Measurements from ENCODE around the gene FCHSD2. TPM values are rescaled to one million over a fixed set of nuclear protein-coding genes. Genes with fewer than 3 reads are reported as not detected.

FCHSD2 gene
- total and polyA plus RNA-seq, 3 experiments from 2014 or later: 21.2 to 28.3 (median 28.0) TPM

GRCh38 chr11:73143126-73143838 is 1.2 kb upstream of the FCHSD2 start:
- POLR2A ChIA-PET: interaction anchor here (0.6 to 1.3 kb wide), 4 partner anchors 8 to 321 kb away, joined by 3 read pairs; no protein-coding TSS in a partner anchor
- peak overlapping the region; percentile 85 for H3K4me3 ChIP-seq (ENCODE audit: low read length)
- peaks cover 0 to 22% (median 0%) of the 10 kb centered on the region in 3 donors for H3K36me3 Mint-ChIP-seq

GRCh38 chr11:73141309-73142127 is 600 bp downstream of the FCHSD2 start:
- DNase-seq: peak; percentile 40 to 66 (median 61)
- H3K9me3 Mint-ChIP-seq: peaks cover 0 to 3% (median 0%) of the 10 kb centered on the region in 5 donors
- H3K4me1 Mint-ChIP-seq: peaks cover 41 to 56% (median 56%) of the 10 kb centered on the region in 3 donors
- Histone ChIP-seq H3K4me1 (ENCODE audit: insufficient read depth, low read length) (peaks cover 32% of the 10 kb centered on the region), H3K4me3 (ENCODE audit: low read length) (peak overlapping the region; percentile 85), H3K36me3 (ENCODE audit: insufficient read depth, low read length) (no peaks in the 10 kb centered on the region), H3K27me3 (ENCODE audit: insufficient read depth, low read length, poor library complexity, severe bottlenecking) (no peaks in the 10 kb centered on the region), H3K27ac (ENCODE audit: low read depth, low read length) (peak overlapping the region; percentile 88), H3K9me3 (ENCODE audit: low read length) (no peaks in the 10 kb centered on the region)
- H3K27me3 Mint-ChIP-seq: peaks cover 0 to 7% of the 10 kb centered on the region in 2 donors
- peak overlapping the region; percentile 93 to 97 (median 95) for H3K27ac Mint-ChIP-seq
- H3K36me3 Mint-ChIP-seq: peaks cover 0 to 33% (median 3%) of the 10 kb centered on the region in 3 donors
- ChIA-PET POLR2A (interaction anchor here (0.6 to 0.8 kb wide), 2 partner anchors 36 to 73 kb away, joined by 3 to 8 read pairs; no protein-coding TSS in a partner anchor), CTCF (interaction anchor here (0.7 to 3.2 kb wide), 11 partner anchors 8 to 349 kb away, joined by 3 to 29 read pairs (median 5); no protein-coding TSS in a partner anchor)
- H3K4me3 Mint-ChIP-seq: peak overlapping the region; percentile 86 to 99 (median 96)

More at GRCh38 chr11:73143126-73143838, 1.2 kb upstream of the FCHSD2 start:
- peak overlapping the region; percentile 94 to 100 (median 96) for H3K27ac Mint-ChIP-seq
- peaks cover 0 to 3% (median 0%) of the 10 kb centered on the region in 5 donors for H3K9me3 Mint-ChIP-seq
- CTCF ChIA-PET: interaction anchor here (1.1 to 3.2 kb wide), 12 partner anchors 8 to 421 kb away, joined by 3 to 29 read pairs (median 6); no protein-coding TSS in a partner anchor
- Histone ChIP-seq H3K9me3 (ENCODE audit: low read length) (no peaks in the 10 kb centered on the region), H3K36me3 (ENCODE audit: insufficient read depth, low read length) (no peaks in the 10 kb centered on the region), H3K27ac (ENCODE audit: low read depth, low read length) (peak overlapping the region; percentile 88), H3K27me3 (ENCODE audit: insufficient read depth, low read length, poor library complexity, severe bottlenecking) (no peaks in the 10 kb centered on the region), H3K4me1 (ENCODE audit: insufficient read depth, low read length) (peaks cover 28% of the 10 kb centered on the region)
- H3K4me3 Mint-ChIP-seq: peak overlapping the region; percentile 86 to 97 (median 94)
- peaks cover 40 to 48% (median 47%) of the 10 kb centered on the region in 3 donors for H3K4me1 Mint-ChIP-seq
- H3K27me3 Mint-ChIP-seq: peaks cover 0 to 7% of the 10 kb centered on the region in 2 donors
- DNase-seq: peak in 1 of 5 donors; percentile 65

GRCh38 chr11:73141031-73141308 is 1.1 kb downstream of the FCHSD2 start:
- POLR2A ChIA-PET: no interaction called here
- Histone ChIP-seq H3K27ac (ENCODE audit: low read depth, low read length) (peak overlapping the region; percentile 38), H3K27me3 (ENCODE audit: insufficient read depth, low read length, poor library complexity, severe bottlenecking) (no peaks in the 10 kb centered on the region), H3K4me1 (ENCODE audit: insufficient read depth, low read length) (peaks cover 33% of the 10 kb centered on the region), H3K9me3 (ENCODE audit: low read length) (no peaks in the 10 kb centered on the region), H3K36me3 (ENCODE audit: insufficient read depth, low read length) (no peaks in the 10 kb centered on the region), H3K4me3 (ENCODE audit: low read length) (peak overlapping the region; percentile 85)
- CTCF ChIA-PET: interaction anchor here (1.0 to 3.2 kb wide), 3 partner anchors 8 to 17 kb away, joined by 4 to 29 read pairs (median 7); no protein-coding TSS in a partner anchor
- peaks cover 0 to 7% of the 10 kb centered on the region in 2 donors for H3K27me3 Mint-ChIP-seq
- H3K4me3 Mint-ChIP-seq: peak overlapping the region; percentile 86 to 99 (median 96)
- peaks cover 0 to 36% (median 3%) of the 10 kb centered on the region in 3 donors for H3K36me3 Mint-ChIP-seq
- peak in 2 of 5 donors; percentile 11 to 12 for DNase-seq
- H3K4me1 Mint-ChIP-seq: peaks cover 39 to 60% (median 57%) of the 10 kb centered on the region in 3 donors
- H3K9me3 Mint-ChIP-seq: peaks cover 0 to 3% (median 0%) of the 10 kb centered on the region in 5 donors
- peak overlapping the region; percentile 87 to 98 (median 95) for H3K27ac Mint-ChIP-seq

GRCh38 chr11:73140213-73141030 is 1.7 kb downstream of the FCHSD2 start:
- H3K4me1 ChIP-seq (ENCODE audit: insufficient read depth, low read length): peaks cover 37% of the 10 kb centered on the region
- ChIA-PET POLR2A (interaction anchor here (0.6 kb wide), 1 partner anchor 15 kb away, joined by 7 read pairs; no protein-coding TSS in a partner anchor), CTCF (interaction anchor here (0.7 to 3.2 kb wide), 4 partner anchors 7 to 216 kb away, joined by 3 to 29 read pairs (median 6); no protein-coding TSS in a partner anchor)
- peak overlapping the region; percentile 85 for H3K4me3 ChIP-seq (ENCODE audit: low read length)
- H3K4me1 Mint-ChIP-seq: peaks cover 41 to 65% (median 63%) of the 10 kb centered on the region in 3 donors
- DNase-seq: peak in 1 of 5 donors; percentile 12
- no peaks in the 10 kb centered on the region for H3K27me3 ChIP-seq (ENCODE audit: insufficient read depth, low read length, poor library complexity, severe bottlenecking)
- peak overlapping the region; percentile 86 to 99 (median 96) for H3K4me3 Mint-ChIP-seq
- H3K9me3 Mint-ChIP-seq: peaks cover 0 to 3% (median 0%) of the 10 kb centered on the region in 5 donors
- H3K36me3 Mint-ChIP-seq: peaks cover 0 to 41% (median 3%) of the 10 kb centered on the region in 3 donors
- peak overlapping the region; percentile 38 for H3K27ac ChIP-seq (ENCODE audit: low read depth, low read length)
- H3K9me3 ChIP-seq (ENCODE audit: low read length): no peaks in the 10 kb centered on the region
- H3K27me3 Mint-ChIP-seq: peaks cover 0 to 7% of the 10 kb centered on the region in 2 donors
- peak overlapping the region; percentile 65 to 98 (median 95) for H3K27ac Mint-ChIP-seq
- no peaks in the 10 kb centered on the region for H3K36me3 ChIP-seq (ENCODE audit: insufficient read depth, low read length)

GRCh38 chr11:73139476-73140198 is 2.5 kb downstream of the FCHSD2 start:
- no peak overlapping the region for H3K27ac ChIP-seq (ENCODE audit: low read depth, low read length)
- Mint-ChIP-seq H3K27me3 (peaks cover 0 to 7% of the 10 kb centered on the region in 2 donors), H3K4me3 (peak overlapping the region in 6 of 7 donors; percentile 12 to 99 (median 96)), H3K36me3 (peaks cover 0 to 45% (median 4%) of the 10 kb centered on the region in 3 donors), H3K27ac (peak overlapping the region in 5 of 8 donors; percentile 48 to 98 (median 95)), H3K4me1 (peaks cover 42 to 69% (median 66%) of the 10 kb centered on the region in 3 donors), H3K9me3 (peaks cover 0 to 3% (median 0%) of the 10 kb centered on the region in 5 donors)
- no peaks in the 10 kb centered on the region for H3K9me3 ChIP-seq (ENCODE audit: low read length)
- no peaks in the 10 kb centered on the region for H3K36me3 ChIP-seq (ENCODE audit: insufficient read depth, low read length)
- DNase-seq: no peak
- H3K4me3 ChIP-seq (ENCODE audit: low read length): no peak overlapping the region
- peaks cover 37% of the 10 kb centered on the region for H3K4me1 ChIP-seq (ENCODE audit: insufficient read depth, low read length)
- CTCF ChIA-PET: interaction anchor here (0.7 kb wide), 1 partner anchor 215 kb away, joined by 3 read pairs; no protein-coding TSS in a partner anchor
- POLR2A ChIA-PET: interaction anchor here (0.6 kb wide), 1 partner anchor 14 kb away, joined by 7 read pairs; no protein-coding TSS in a partner anchor
- no peaks in the 10 kb centered on the region for H3K27me3 ChIP-seq (ENCODE audit: insufficient read depth, low read length, poor library complexity, severe bottlenecking)

- Histone ChIP-seq H3K27me3 (ENCODE audit: insufficient read depth, low read length, poor library complexity, severe bottlenecking) (no peaks in the 10 kb centered on the region), H3K9me3 (ENCODE audit: low read length) (no peaks in the 10 kb centered on the region), H3K4me1 (ENCODE audit: insufficient read depth, low read length) (peaks cover 25% of the 10 kb centered on the region), H3K36me3 (ENCODE audit: insufficient read depth, low read length) (no peaks in the 10 kb centered on the region), H3K27ac (ENCODE audit: low read depth, low read length) (no peak overlapping the region), H3K4me3 (ENCODE audit: low read length) (no peak overlapping the region)
- peaks cover 34 to 62% (median 62%) of the 10 kb centered on the region in 3 donors for H3K4me1 Mint-ChIP-seq
- DNase-seq: no peak
- ChIA-PET CTCF (interaction anchor here (1.8 kb wide), 1 partner anchor 40 kb away, joined by 4 read pairs; no protein-coding TSS in a partner anchor), POLR2A (no interaction called here)
- H3K4me3 Mint-ChIP-seq: peak overlapping the region in 1 of 7 donors; percentile 66
- H3K9me3 Mint-ChIP-seq: peaks cover 0 to 2% (median 0%) of the 10 kb centered on the region in 5 donors
- peaks cover 0 to 6% of the 10 kb centered on the region in 2 donors for H3K27me3 Mint-ChIP-seq
- peaks cover 0 to 59% (median 6%) of the 10 kb centered on the region in 3 donors for H3K36me3 Mint-ChIP-seq
- peak overlapping the region in 4 of 8 donors; percentile 3 to 48 (median 36) for H3K27ac Mint-ChIP-seq
Observed at GRCh38 chr11:73137944-73138274, 4.2 kb downstream of the FCHSD2 start.

All from CD8-positive, alpha-beta memory T cell (primary cell).